Lower leg skin (tissue), 4 donors: Measurements from ENCODE around the gene MATN4. TPM values are rescaled to one million over a fixed set of nuclear protein-coding genes. Genes with fewer than 3 reads are reported as not detected.

Source experiments
- DNase-seq, 2 donors: peaks; one replicate each; pipeline ENCODE4 v3.0.0-alpha.2; 2019; ENCODE audit warnings: low spot score in 2 of 2
- H3K4me3 ChIP-seq: fragments of 200-600 bp; sonication (generic); 2 replicates; pipeline ENCODE4 v1.5.1; 2017; ENCODE audit warnings: mild to moderate bottlenecking, low read depth; ENCODE audit not compliant: poor library complexity, severe bottlenecking
- POLR2A ChIP-seq, 2 donors: fragments of 450-650 bp; IDR thresholded peaks; one replicate each; pipeline ENCODE4 v1.6.1; 2016 to 2017; ENCODE audit warnings: antibody characterized with exemption in 2 of 2, mild to moderate bottlenecking in 1 of 2, moderate library complexity in 1 of 2
- WGBS, 2 donors: methylation state at CpG; one replicate each; pipeline ENCODE4 v1.1.5; 2018; 5-methylcytosine and 5-hydroxymethylcytosine counted together
- intact Hi-C: fragments of 100-400 bp; cut with DNase I; formaldehyde crosslinking; loops from one replicate; pipeline ENCODE4 v1.15.0; 2023; ENCODE audit warnings: low total_unique reads
- total RNA-seq, 4 donors: library from RNA; depleted of rRNA; stranded (reverse); fragments of >200 nt; gene quantifications; one replicate each; pipeline ENCODE4 v1.1.0, GENCODE V29; 2016
- TF ChIP-seq, protein P1 (sequence below), 3 donors: fragments of 450-650 bp; IDR thresholded peaks; one replicate each; pipeline ENCODE4 v1.5.1; 2016; ENCODE audit warnings: antibody characterized with exemption in 3 of 3, mild to moderate bottlenecking in 3 of 3, moderate library complexity in 2 of 3

The MATN4 gene
- total RNA-seq, 4 donors from 2014 or later = 0.61 to 4.5 (median 1.8) TPM

DNA sequence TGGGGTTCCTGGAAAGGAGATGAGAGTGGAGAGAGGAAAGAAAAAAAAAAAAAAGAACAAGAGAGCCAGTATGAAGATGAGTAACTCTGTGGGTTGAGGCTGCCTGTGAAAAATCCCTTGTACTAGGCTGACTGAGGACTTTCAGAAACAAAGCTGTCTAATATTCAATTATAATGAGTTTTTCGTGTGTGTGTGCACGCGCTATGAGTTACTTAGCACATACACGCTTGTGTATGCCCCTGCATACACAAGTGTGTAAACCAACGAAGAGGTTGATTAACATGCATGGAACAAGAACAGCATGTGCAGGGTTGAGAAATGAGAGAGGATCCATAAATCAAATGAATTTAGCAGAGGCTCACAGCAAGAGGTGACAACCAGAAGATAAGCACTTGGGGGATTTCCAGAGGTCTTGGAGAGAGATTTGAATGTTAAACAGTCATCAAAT lies 6.3 kb downstream of the MATN4 start:
- DNase-seq = no peak
- TF ChIP-seq POLR2A (IDR thresholded peaks at IDR 0.05) = no peak
- intact Hi-C loops = no loop called here
- 74 to 85% methylated on average over 5 of the region's 5 CpGs for WGBS, 2 donors
- no peak overlapping the region for H3K4me3 ChIP-seq

DNA sequence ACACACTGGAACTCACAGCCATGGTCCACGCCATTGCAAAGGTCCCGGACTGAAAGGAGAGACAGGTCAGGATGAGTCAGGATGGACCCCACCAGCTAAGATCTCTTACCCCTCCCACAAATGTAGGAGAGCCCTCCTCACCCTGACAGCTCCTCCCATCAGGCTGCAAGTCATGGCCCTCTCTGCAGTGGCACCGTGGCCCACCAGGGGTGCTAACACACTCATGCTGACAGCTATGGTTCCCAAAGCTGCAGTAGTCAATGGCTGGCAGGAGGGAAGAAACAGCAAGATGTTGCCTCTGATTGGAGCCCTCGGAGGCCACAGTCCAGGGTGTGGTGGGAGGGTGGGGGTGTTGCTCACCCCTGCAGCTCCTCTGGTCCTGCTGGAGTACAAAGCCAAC lies 7.1 kb downstream of the MATN4 start:
- intact Hi-C loops = no loop called here
- WGBS, 2 donors = 50 to 72% methylated on average over 3 to 4 of the region's 4 CpGs
- no peak for TF ChIP-seq POLR2A (IDR thresholded peaks at IDR 0.05)
- TF ChIP-seq, protein P1, sequence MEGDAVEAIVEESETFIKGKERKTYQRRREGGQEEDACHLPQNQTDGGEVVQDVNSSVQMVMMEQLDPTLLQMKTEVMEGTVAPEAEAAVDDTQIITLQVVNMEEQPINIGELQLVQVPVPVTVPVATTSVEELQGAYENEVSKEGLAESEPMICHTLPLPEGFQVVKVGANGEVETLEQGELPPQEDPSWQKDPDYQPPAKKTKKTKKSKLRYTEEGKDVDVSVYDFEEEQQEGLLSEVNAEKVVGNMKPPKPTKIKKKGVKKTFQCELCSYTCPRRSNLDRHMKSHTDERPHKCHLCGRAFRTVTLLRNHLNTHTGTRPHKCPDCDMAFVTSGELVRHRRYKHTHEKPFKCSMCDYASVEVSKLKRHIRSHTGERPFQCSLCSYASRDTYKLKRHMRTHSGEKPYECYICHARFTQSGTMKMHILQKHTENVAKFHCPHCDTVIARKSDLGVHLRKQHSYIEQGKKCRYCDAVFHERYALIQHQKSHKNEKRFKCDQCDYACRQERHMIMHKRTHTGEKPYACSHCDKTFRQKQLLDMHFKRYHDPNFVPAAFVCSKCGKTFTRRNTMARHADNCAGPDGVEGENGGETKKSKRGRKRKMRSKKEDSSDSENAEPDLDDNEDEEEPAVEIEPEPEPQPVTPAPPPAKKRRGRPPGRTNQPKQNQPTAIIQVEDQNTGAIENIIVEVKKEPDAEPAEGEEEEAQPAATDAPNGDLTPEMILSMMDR (IDR thresholded peaks at IDR 0.05) = no peak
- DNase-seq = peak in 1 of 2 donors; percentile 76
- H3K4me3 ChIP-seq = no peak overlapping the region

DNA sequence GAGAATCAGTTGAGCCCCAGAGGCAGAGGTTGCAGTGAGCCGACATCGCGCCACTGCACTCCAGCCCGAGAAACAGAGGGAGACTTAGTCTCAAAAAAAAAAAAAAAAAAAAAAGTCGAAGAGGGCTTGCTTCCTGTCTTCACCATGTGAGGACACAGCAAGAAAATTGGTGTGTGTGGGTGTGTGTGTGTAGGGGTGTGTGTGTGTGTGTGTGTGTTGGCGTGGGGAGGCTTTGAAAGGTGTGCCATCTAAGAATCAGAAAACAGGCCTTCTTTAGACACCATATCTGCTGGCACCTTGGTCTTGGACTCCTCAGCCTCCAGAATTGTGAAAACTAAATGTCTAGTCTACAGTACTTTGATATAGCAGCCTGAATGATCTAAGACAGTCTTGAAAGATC lies 8.3 kb downstream of the MATN4 start:
- no peak overlapping the region for H3K4me3 ChIP-seq
- TF ChIP-seq POLR2A (IDR thresholded peaks at IDR 0.05) = no peak
- TF ChIP-seq, protein P1 (IDR thresholded peaks at IDR 0.05) = no peak
- intact Hi-C loops = loop anchor here (10.0 kb wide), 1 partner anchor 285 kb away; no protein-coding TSS in a partner anchor
- WGBS, 2 donors = 91 to 93% methylated on average over 6 of the region's 6 CpGs
- no peak for DNase-seq

DNA sequence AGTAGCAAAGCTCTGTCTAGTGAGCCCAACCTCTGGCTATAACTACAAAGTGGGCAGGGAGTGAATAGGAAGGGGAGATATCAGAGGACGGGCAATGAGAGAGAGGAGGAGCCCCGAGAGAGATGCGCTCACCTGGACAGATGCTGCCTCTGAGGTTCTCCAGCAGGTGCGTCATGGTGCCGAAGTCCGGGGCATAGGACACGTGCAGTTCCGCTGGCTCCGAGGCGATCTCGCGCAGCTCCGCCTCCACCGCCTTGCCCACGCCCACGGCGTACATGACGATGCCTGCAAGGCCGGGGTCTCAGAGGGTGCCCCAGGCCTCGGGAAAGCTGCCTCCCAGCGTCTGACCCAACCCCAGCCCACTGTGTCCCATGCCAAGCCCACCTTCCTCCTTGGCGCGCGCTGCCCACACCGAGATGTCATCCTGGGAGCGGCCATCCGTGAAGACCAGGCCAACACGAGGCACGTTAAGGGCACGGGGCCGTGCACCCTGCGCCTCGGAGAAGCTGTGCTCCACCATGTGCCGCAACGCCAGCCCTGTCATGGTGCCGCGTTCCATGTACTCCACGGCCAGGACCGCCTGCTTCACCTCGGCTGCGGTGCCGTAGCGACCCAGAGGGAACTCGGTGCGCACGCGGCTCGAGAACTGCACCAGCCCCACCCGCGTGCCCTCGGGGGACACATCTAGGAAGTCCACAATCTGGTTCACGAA lies 10.2 kb downstream of the MATN4 start:
- WGBS, 2 donors = 89 to 92% methylated on average over 47 to 52 of the region's 52 CpGs
- TF ChIP-seq, protein P1 (IDR thresholded peaks at IDR 0.05) = no peak
- no peak for TF ChIP-seq POLR2A (IDR thresholded peaks at IDR 0.05)
- intact Hi-C loops = loop anchor here (10.0 kb wide), 1 partner anchor 283 kb away; no protein-coding TSS in a partner anchor
- peak in 1 of 2 donors; percentile 84 for DNase-seq
- no peak overlapping the region for H3K4me3 ChIP-seq

DNA sequence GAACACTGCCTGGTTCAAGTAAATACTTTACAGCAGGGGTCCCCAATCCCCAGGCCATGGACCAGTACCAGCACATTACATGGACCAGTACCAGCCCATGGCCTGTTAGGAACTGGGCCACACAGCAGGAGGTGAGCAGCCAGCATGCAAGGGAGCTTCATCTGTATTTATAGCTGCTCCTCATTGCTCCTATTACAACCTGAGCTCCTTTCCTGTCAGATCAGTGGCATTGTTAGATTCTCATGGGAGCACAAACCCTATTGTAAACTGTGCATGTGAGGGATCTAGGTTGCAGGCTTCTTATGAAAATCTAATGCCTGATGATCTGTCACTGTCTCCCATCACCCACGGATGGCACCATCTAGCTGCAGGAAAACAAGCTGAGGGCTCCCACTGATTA lies 13.4 kb downstream of the MATN4 start:
- H3K4me3 ChIP-seq = no peak overlapping the region
- TF ChIP-seq, protein P1 (IDR thresholded peaks at IDR 0.05) = no peak
- no peak for TF ChIP-seq POLR2A (IDR thresholded peaks at IDR 0.05)
- intact Hi-C loops = loop anchor here (10.0 kb wide), 1 partner anchor 280 kb away; no protein-coding TSS in a partner anchor
- WGBS, 2 donors = 91 to 100% methylated on average over 1 of the region's 1 CpG
- no peak for DNase-seq

DNA sequence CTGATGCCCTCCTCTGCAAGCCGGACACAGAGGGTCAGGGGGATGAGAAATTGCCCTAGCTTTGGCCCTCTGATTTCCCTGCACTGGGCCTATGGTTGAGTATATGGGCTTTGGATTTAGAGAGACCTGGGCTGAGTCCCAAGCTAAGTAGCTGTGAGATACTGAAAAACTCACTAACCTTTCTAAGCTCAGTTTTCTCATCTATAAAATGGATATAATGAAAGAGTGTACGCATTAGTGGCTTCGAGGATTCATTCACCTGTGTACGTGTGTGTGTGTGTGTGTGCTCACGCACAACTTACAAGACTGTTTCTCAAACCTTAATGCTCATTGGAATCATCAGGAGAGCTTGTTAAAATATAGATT lies 14.1 kb downstream of the MATN4 start:
- DNase-seq = no peak
- TF ChIP-seq POLR2A (IDR thresholded peaks at IDR 0.05) = no peak
- TF ChIP-seq, protein P1 (IDR thresholded peaks at IDR 0.05) = no peak
- no peak overlapping the region for H3K4me3 ChIP-seq
- intact Hi-C loops = loop anchor here (10.0 kb wide), 1 partner anchor 279 kb away; no protein-coding TSS in a partner anchor
- WGBS, 2 donors = 57 to 59% methylated on average over 5 of the region's 5 CpGs
